Neural cell (in vitro differentiated cells): Measurements from ENCODE around the gene LINC00632. TPM values are rescaled to one million over a fixed set of nuclear protein-coding genes. Genes with fewer than 3 reads are reported as not detected.

Experiments used
- H2AFZ ChIP-seq: fragments of 200-600, 300-800 bp; sonication (generic), shearing (Covaris generic); 2 replicates; pipeline ENCODE4 v1.6.0; 2014; ENCODE audit warnings: low read depth, mild to moderate bottlenecking, antibody characterized with exemption, low read length, moderate library complexity
- H3F3A ChIP-seq: fragments of 200-600 bp; shearing (Covaris generic); 2 replicates; pipeline ENCODE4 v1.6.1; 2016; ENCODE audit warnings: mild to moderate bottlenecking, moderate library complexity, mixed read lengths, antibody characterized with exemption, low read length; ENCODE audit not compliant: insufficient read depth, poor library complexity, severe bottlenecking
- H3K27ac ChIP-seq: fragments of 200-600, 300-800 bp; sonication (generic), shearing (Covaris generic); 2 replicates; pipeline ENCODE4 v1.5.1; 2014; ENCODE audit warnings: mild to moderate bottlenecking, low read length, moderate library complexity
- H3K27me3 ChIP-seq: fragments of 300-800, 200-600 bp; sonication (generic), shearing (Covaris generic); 2 replicates; pipeline ENCODE4 v1.6.0; 2014; ENCODE audit warnings: mild to moderate bottlenecking, low read depth, low read length, moderate library complexity; ENCODE audit not compliant: insufficient read depth
- H3K36me3 ChIP-seq: fragments of 300-800, 200-600 bp; sonication (generic), shearing (Covaris generic); 2 replicates; pipeline ENCODE4 v1.5.1; 2014; ENCODE audit warnings: mild to moderate bottlenecking, antibody characterized with exemption, low read length, moderate library complexity; ENCODE audit not compliant: insufficient read depth
- H3K4me2 ChIP-seq: fragments of 300-800, 200-600 bp; sonication (generic), shearing (Covaris generic); 2 replicates; pipeline ENCODE4 v1.6.0; 2014; ENCODE audit warnings: mild to moderate bottlenecking, low read length
- H3K4me3 ChIP-seq: fragments of 300-800, 200-600 bp; sonication (generic), shearing (Covaris generic); 2 replicates; pipeline ENCODE4 v1.5.1; 2014; ENCODE audit warnings: mild to moderate bottlenecking, low read length, moderate library complexity
- H3K79me2 ChIP-seq: fragments of 200-600 bp; shearing (Covaris generic); replicated peaks from 2 replicates; pipeline ENCODE4 v1.6.0; 2014; ENCODE audit warnings: mild to moderate bottlenecking, low read length, moderate library complexity; ENCODE audit not compliant: insufficient read depth
- H3K9ac ChIP-seq: fragments of 300-800, 200-600 bp; sonication (generic), shearing (Covaris generic); 2 replicates; pipeline ENCODE4 v1.6.1; 2016; ENCODE audit warnings: mild to moderate bottlenecking, low read length, mixed read lengths
- H3K9me2 ChIP-seq: fragments of 200-600 bp; shearing (Covaris generic); 2 replicates; pipeline ENCODE4 v1.6.1; 2016; ENCODE audit warnings: mild to moderate bottlenecking, low read length, mixed read lengths; ENCODE audit not compliant: insufficient read depth
- H3K9me3 ChIP-seq: fragments of 200-600, 300-800 bp; sonication (generic), shearing (Covaris generic); 2 replicates; pipeline ENCODE4 v1.6.1; 2016; ENCODE audit warnings: mild to moderate bottlenecking, mixed run types, low read length, moderate library complexity, mixed read lengths
- H4K20me1 ChIP-seq: fragments of 200-600 bp; shearing (Covaris generic); 2 replicates; pipeline ENCODE4 v1.6.1; 2016; ENCODE audit warnings: mild to moderate bottlenecking, mixed run types; ENCODE audit not compliant: insufficient read depth
- CTCF ChIP-seq: fragments of 450-650 bp; IDR thresholded peaks from 2 replicates; pipeline ENCODE4 v1.5.1; 2014; ENCODE audit warnings: antibody characterized with exemption, mild to moderate bottlenecking, moderate library complexity; ENCODE audit not compliant: poor library complexity, severe bottlenecking
- EP300 ChIP-seq: fragments of 450-650 bp; conservative IDR thresholded peaks from 2 replicates; pipeline ENCODE4 v1.6.1; 2014; ENCODE audit warnings: antibody characterized with exemption, mild to moderate bottlenecking, moderate library complexity; ENCODE audit not compliant: poor library complexity, severe bottlenecking
- EZH2 ChIP-seq: fragments of 200-600, 300-800 bp; shearing (Covaris generic), sonication (generic); IDR thresholded peaks from 2 replicates; pipeline ENCODE4 v1.6.1; 2014; ENCODE audit warnings: antibody characterized with exemption, low read length, borderline replicate concordance, mild to moderate bottlenecking; ENCODE audit not compliant: insufficient read depth, poor library complexity, severe bottlenecking
- MXI1 ChIP-seq: fragments of 450-650 bp; conservative IDR thresholded peaks from 2 replicates; pipeline ENCODE4 v1.6.1; 2014; ENCODE audit warnings: antibody characterized with exemption, mild to moderate bottlenecking; ENCODE audit not compliant: poor library complexity, severe bottlenecking
- POLR2AphosphoS5 ChIP-seq: IDR thresholded peaks from 2 replicates; pipeline ENCODE4 v1.6.1; 2012
- RAD21 ChIP-seq: fragments of 450-650 bp; conservative IDR thresholded peaks from 2 replicates; pipeline ENCODE4 v1.6.1; 2014; ENCODE audit warnings: antibody characterized with exemption, mild to moderate bottlenecking, moderate library complexity
- REST ChIP-seq: IDR thresholded peaks from 2 replicates; pipeline ENCODE4 v1.6.1; 2012; ENCODE audit warnings: borderline replicate concordance
- SMC3 ChIP-seq: fragments of 450-650 bp; conservative IDR thresholded peaks from 2 replicates; pipeline ENCODE4 v1.6.1; 2014; ENCODE audit warnings: antibody characterized with exemption, mild to moderate bottlenecking, moderate library complexity; ENCODE audit not compliant: poor library complexity
- TAF1 ChIP-seq: IDR thresholded peaks from 2 replicates; pipeline ENCODE4 v1.6.1; 2012; ENCODE audit warnings: low read depth
- polyA plus RNA-seq: library from polyadenylated mRNA; depleted of rRNA; stranded (reverse); fragments of >200 nt; gene quantifications from 2 replicates; pipeline ENCODE4 v1.2.3, GENCODE V29; 2014

Gene LINC00632
- polyA plus RNA-seq, 1 donor from 2014 or later = 13.8 TPM

GRCh38 chrX:140775211-140775610 lies 65.7 kb downstream of the LINC00632 start:
- no peaks in the 10 kb centered on the region for H3K9me2 ChIP-seq
- no peaks in the 10 kb centered on the region for H3K9me3 ChIP-seq
- no peak overlapping the region for H3K27ac ChIP-seq
- no peaks in the 10 kb centered on the region for H3F3A ChIP-seq
- TF ChIP-seq TAF1 = no peak
- no peak for TF ChIP-seq CTCF
- no peak for TF ChIP-seq RAD21
- TF ChIP-seq POLR2AphosphoS5 = no peak
- TF ChIP-seq EP300 = no peak
- TF ChIP-seq EZH2 = no peak
- TF ChIP-seq MXI1 = no peak
- no peak for TF ChIP-seq SMC3
- TF ChIP-seq REST = no peak
- no peak overlapping the region for H3K9ac ChIP-seq
- no peaks in the 10 kb centered on the region for H3K27me3 ChIP-seq
- H4K20me1 ChIP-seq = no peaks in the 10 kb centered on the region
- no peak overlapping the region for H2AFZ ChIP-seq
- no peak overlapping the region for H3K4me2 ChIP-seq
- no peak overlapping the region for H3K4me3 ChIP-seq
- H3K79me2 ChIP-seq = no peaks in the 10 kb centered on the region
- no peaks in the 10 kb centered on the region for H3K36me3 ChIP-seq

GRCh38 chrX:140776320-140776719 lies 66.8 kb downstream of the LINC00632 start:
- Histone ChIP-seq H3K36me3 (no peaks in the 10 kb centered on the region), H3K4me3 (no peak overlapping the region), H3K27me3 (no peaks in the 10 kb centered on the region), H3K27ac (no peak overlapping the region), H3K9me3 (no peaks in the 10 kb centered on the region), H3F3A (no peaks in the 10 kb centered on the region), H3K79me2 (no peaks in the 10 kb centered on the region), H3K9me2 (no peaks in the 10 kb centered on the region), H4K20me1 (no peaks in the 10 kb centered on the region), H3K4me2 (no peak overlapping the region), H2AFZ (no peak overlapping the region), H3K9ac (no peak overlapping the region)
- TF ChIP-seq TAF1 (no peak), MXI1 (no peak), EP300 (no peak), RAD21 (no peak), REST (no peak), SMC3 (no peak), CTCF (no peak)
